HepG2 (cell line): ENCODE data around the gene FMNL2. TPM values are rescaled to one million over a fixed set of nuclear protein-coding genes. Genes with fewer than 3 reads are reported as not detected.
A peak's percentile ranks its signal among the peaks of the same experiment; 100 is the strongest.

Source experiments
- ATAC-seq: fragments of 200-7000 bp; cut with Tn5 transposase; 3 replicates; pipeline ENCODE4 v1.9.1; 2020; ENCODE audit warnings: mild to moderate bottlenecking, moderate library complexity
- BruUV-seq: library from RNA; stranded (reverse); fragments of 400-500 nt; replicated peaks from 2 replicates; lab custom pipeline; 2021; lab: Mats Ljungman, UMichigan
- CTCF ChIA-PET: fragments of 300-600 bp; formaldehyde crosslinking; extraction: SDS; loops from one replicate; lab custom pipeline; 2021; ENCODE audit warnings: low total read pairs, inconsistent platforms, low intra/inter-chr PET ratio; lab: Yijun Ruan, JAX
- POLR2A ChIA-PET: fragments of 350-600 bp; sonication (Branson Sonifier 250); formaldehyde crosslinking; loops from one replicate; lab custom pipeline; 2020; ENCODE audit warnings: antibody characterized with exemption, inconsistent platforms; lab: Yijun Ruan, JAX
- DNase-seq: peaks from one replicate; pipeline ENCODE4 v3.0.0-alpha.2; 2015; ENCODE audit warnings: low spot score
- FAIRE-seq: peaks from 3 replicates; lab custom pipeline; 2011; peaks lifted over from hg19 to GRCh38; lab: Jason Lieb, UNC
- H2AFZ ChIP-seq: one replicate; pipeline ENCODE4 v1.6.1; 2011; ENCODE audit warnings: low read length, inconsistent platforms
- H3K27ac ChIP-seq: fragments of 300-600 bp; 3 replicates; pipeline ENCODE4 v1.8.0; 2011; ENCODE audit warnings: mixed run types, mild to moderate bottlenecking, mixed read lengths, low read length, inconsistent platforms; ENCODE audit not compliant: insufficient read depth; ENCODE audit errors: extremely low read length
- H3K27me3 ChIP-seq, 2 experiments: fragments of 200-600 bp in 1 of 2; 2 replicates in 1 of 2; 3 replicates in 1 of 2; pipeline versions ENCODE4 v1.6.0 to v1.8.0; 2011; ENCODE audit warnings: low read length in 2 of 2, mild to moderate bottlenecking in 2 of 2, moderate library complexity in 2 of 2, inconsistent platforms in 1 of 2; ENCODE audit not compliant: insufficient read depth in 2 of 2, control insufficient read depth in 1 of 2
- H3K36me3 ChIP-seq, 2 experiments: fragments of 200-600 bp in 1 of 2; replicated peaks in 1 of 2; 2 replicates in 1 of 2; 3 replicates in 1 of 2; pipeline versions ENCODE4 v1.5.1 to v1.8.0; 2011; ENCODE audit warnings: low read length in 2 of 2, inconsistent platforms in 1 of 2; ENCODE audit not compliant: insufficient read depth in 2 of 2, control insufficient read depth in 1 of 2
- H3K4me1 ChIP-seq: 2 replicates; pipeline ENCODE4 v1.5.1; 2012; ENCODE audit warnings: low read length, inconsistent platforms; ENCODE audit not compliant: insufficient read depth
- H3K4me2 ChIP-seq: 2 replicates; pipeline ENCODE4 v1.6.0; 2011; ENCODE audit warnings: low read depth, low read length, inconsistent platforms
- H3K4me3 ChIP-seq, 3 experiments: fragments of 200-600 bp in 1 of 3; sonication (generic), shearing (Covaris generic) in 1 of 3; replicated peaks in 1 of 3; 2 replicates each; pipeline ENCODE4 v1.5.1; 2011 to 2016; ENCODE audit warnings: low read length in 3 of 3, inconsistent platforms in 2 of 3, low read depth in 2 of 3, mild to moderate bottlenecking in 2 of 3, control low read depth in 1 of 3, mixed read lengths in 1 of 3; ENCODE audit not compliant: insufficient read depth in 1 of 3
- H3K79me2 ChIP-seq: one replicate; pipeline ENCODE4 v1.6.1; 2011; ENCODE audit warnings: low read length, inconsistent platforms; ENCODE audit not compliant: insufficient read depth
- H3K9ac ChIP-seq: 2 replicates; pipeline ENCODE4 v1.6.0; 2011; ENCODE audit warnings: mild to moderate bottlenecking, low read depth, low read length, inconsistent platforms; ENCODE audit not compliant: insufficient read depth
- H3K9me3 ChIP-seq: 2 replicates; pipeline ENCODE4 v1.5.1; 2012; ENCODE audit warnings: mild to moderate bottlenecking, low read length
- H4K20me1 ChIP-seq: 2 replicates; pipeline ENCODE4 v1.6.0; 2011; ENCODE audit warnings: inconsistent platforms, mild to moderate bottlenecking, low read length, moderate library complexity; ENCODE audit not compliant: insufficient read depth
- ASH2L ChIP-seq: fragments of 300-600, 200-600 bp; sonication (generic); IDR thresholded peaks from 2 replicates; pipeline ENCODE4 v1.7.0; 2017; ENCODE audit warnings: low read depth, mild to moderate bottlenecking, moderate library complexity, mixed read lengths, low read length; ENCODE audit not compliant: insufficient read length
- DNMT1 ChIP-seq: sonication (generic); formaldehyde crosslinking; IDR thresholded peaks from 2 replicates; pipeline ENCODE4 v1.5.1; 2020; ENCODE audit warnings: mild to moderate bottlenecking, missing genetic modification reagents
- DNMT3B ChIP-seq: conservative IDR thresholded peaks from 2 replicates; pipeline ENCODE4 v1.6.1; 2016; ENCODE audit warnings: missing biosample characterization, control low read depth
- ETV5 ChIP-seq: IDR thresholded peaks from 2 replicates; pipeline ENCODE4 v1.6.1; 2018; ENCODE audit warnings: missing biosample characterization, missing genetic modification reagents, inconsistent platforms, borderline replicate concordance
- FOXP4 ChIP-seq: sonication (generic); formaldehyde crosslinking; IDR thresholded peaks from 2 replicates; pipeline ENCODE4 v1.4.0; 2020; ENCODE audit warnings: missing genetic modification reagents
- HMG20A ChIP-seq: IDR thresholded peaks from 2 replicates; pipeline ENCODE4 v1.6.1; 2016; ENCODE audit warnings: borderline replicate concordance
- HNRNPLL ChIP-seq: fragments of 200-400 bp; formaldehyde crosslinking; IDR thresholded peaks from 2 replicates; pipeline ENCODE4 v1.6.1; 2017; ENCODE audit warnings: mild to moderate bottlenecking, low read depth, low read length; ENCODE audit not compliant: poor library complexity, severe bottlenecking
- IRX3 ChIP-seq: sonication (generic); formaldehyde crosslinking; IDR thresholded peaks from 2 replicates; pipeline ENCODE4 v1.8.1; 2023; ENCODE audit warnings: mild to moderate bottlenecking, low read depth, missing genetic modification reagents, borderline replicate concordance
- KDM3A ChIP-seq: IDR thresholded peaks from 2 replicates; pipeline ENCODE4 v1.6.1; 2018; ENCODE audit warnings: low read depth, missing compliant biosample characterization
- NCOR1 ChIP-seq: fragments of 200-600 bp; sonication (generic); IDR thresholded peaks from 2 replicates; pipeline ENCODE4 v1.7.0; 2017; ENCODE audit warnings: antibody characterized with exemption, low read length, borderline replicate concordance
- PHF8 ChIP-seq: sonication (generic); formaldehyde crosslinking; IDR thresholded peaks from 2 replicates; pipeline ENCODE4 v1.5.0; 2020; ENCODE audit warnings: missing genetic modification reagents
- PLRG1 ChIP-seq: fragments of 450-650 bp; conservative IDR thresholded peaks from 2 replicates; pipeline ENCODE4 v1.6.1; 2016
- SALL1 ChIP-seq: sonication (generic); formaldehyde crosslinking; IDR thresholded peaks from 2 replicates; pipeline ENCODE4 v1.8.0; 2022; ENCODE audit warnings: mild to moderate bottlenecking, missing genetic modification reagents
- SMARCC2 ChIP-seq: fragments of 450-650 bp; IDR thresholded peaks from 2 replicates; pipeline ENCODE4 v1.6.1; 2017; ENCODE audit warnings: antibody characterized with exemption, mild to moderate bottlenecking
- SOX5 ChIP-seq: IDR thresholded peaks from 2 replicates; pipeline ENCODE4 v1.6.1; 2016; ENCODE audit warnings: borderline replicate concordance
- SSRP1 ChIP-seq: IDR thresholded peaks from 2 replicates; pipeline ENCODE4 v1.6.1; 2016; ENCODE audit warnings: control low read depth
- TEAD3 ChIP-seq: optimal IDR thresholded peaks from 2 replicates; pipeline ENCODE3; 2016; ENCODE audit warnings: borderline replicate concordance
- ZBTB21 ChIP-seq: sonication (generic); formaldehyde crosslinking; IDR thresholded peaks from 2 replicates; pipeline ENCODE4 v1.4.0; 2020; ENCODE audit warnings: missing genetic modification reagents
- ZNF331 ChIP-seq: sonication (generic); formaldehyde crosslinking; IDR thresholded peaks from 2 replicates; pipeline ENCODE4 v1.4.0; 2020; ENCODE audit warnings: missing genetic modification reagents
- ZNF446 ChIP-seq: sonication (generic); formaldehyde crosslinking; IDR thresholded peaks from 2 replicates; pipeline ENCODE4 v1.5.0; 2020; ENCODE audit warnings: mild to moderate bottlenecking, missing genetic modification reagents
- ZNF496 ChIP-seq: sonication (generic); formaldehyde crosslinking; IDR thresholded peaks from 2 replicates; pipeline ENCODE4 v1.8.1; 2023; ENCODE audit warnings: mild to moderate bottlenecking, moderate library complexity, missing genetic modification reagents; ENCODE audit not compliant: insufficient replicate concordance
- ZNF543 ChIP-seq: sonication (generic); formaldehyde crosslinking; IDR thresholded peaks from 2 replicates; pipeline ENCODE4 v1.4.0; 2020; ENCODE audit warnings: mild to moderate bottlenecking, missing genetic modification reagents
- ZNF558 ChIP-seq: sonication (generic); formaldehyde crosslinking; IDR thresholded peaks from 2 replicates; pipeline ENCODE4 v1.9.0; 2022; ENCODE audit warnings: mild to moderate bottlenecking, missing genetic modification reagents, borderline replicate concordance
- ZNF7 ChIP-seq: IDR thresholded peaks from 2 replicates; pipeline ENCODE4 v1.6.1; 2016; ENCODE audit warnings: missing biosample characterization, missing genetic modification reagents
- ZNF737 ChIP-seq: sonication (generic); formaldehyde crosslinking; IDR thresholded peaks from 2 replicates; pipeline ENCODE4 v1.5.0; 2020; ENCODE audit warnings: missing genetic modification reagents, mild to moderate bottlenecking, borderline replicate concordance
- WGBS: methylation state at CpG from one replicate; pipeline ENCODE4 v1.1.6; 2017; ENCODE audit warnings: low lambda C conversion rate; 5-methylcytosine and 5-hydroxymethylcytosine counted together
- in situ Hi-C: cut with HindIII; loops from 2 replicates; pipeline ENCODE4 v1.10.0; 2017; ENCODE audit warnings: low pct_unique_long_range_greater_than_20kb; ENCODE audit not compliant: extremely low pct_ligation_motif_present
- intact Hi-C: fragments of 100-400 bp; cut with micrococcal nuclease; formaldehyde crosslinking; loops from one replicate; pipeline ENCODE4 v1.10.0; 2022; ENCODE audit not compliant: unreplicated experiment
- polyA plus RNA-seq, 8 experiments: library from polyadenylated mRNA; depleted of rRNA in 3 of 8; stranded (reverse) in 7 of 8; unstranded in 1 of 8; fragments of >200 nt; fragmentation: Illumina TruSeq in 4 of 8; extraction: Trizol in 4 of 8; gene quantifications; 2 replicates each; pipeline versions ENCODE4 v1.2.1 to v1.2.3, GENCODE V29; 2011 to 2016; ENCODE audit warnings: low read depth in 4 of 8, missing spikeins in 1 of 8, mixed read lengths in 1 of 8; ENCODE audit not compliant: insufficient read depth in 1 of 8
- total RNA-seq, 5 experiments: library from RNA; depleted of rRNA; stranded (reverse); fragments of >200 nt; fragmentation: Illumina TruSeq; extraction: Trizol; gene quantifications; 2 replicates each; pipeline ENCODE4 v1.2.3, GENCODE V29; 2016; ENCODE audit warnings: low read depth in 1 of 5

FMNL2 gene
- total and polyA plus RNA-seq, 2 of the 13 experiments (the other 11 are each of a cell fraction or from before 2014, with no cell fraction given), result 66.5 to 67.7 TPM

GRCh38 chr2:152542995-152543481 lies 208.1 kb downstream of the FMNL2 start:
- ATAC-seq (peak; percentile 75), DNase-seq (peak; percentile 94), FAIRE-seq (no peak)
- ChIA-PET CTCF (no interaction called here), POLR2A (interaction anchor here (1.0 to 1.8 kb wide), 2 partner anchors 57 to 133 kb away, joined by 5 read pairs; no protein-coding TSS in a partner anchor)
- Histone ChIP-seq H3K4me1 (peaks cover 30% of the 10 kb centered on the region), H3K9ac (no peak overlapping the region; the same call in 1 of the 2 replicates), H2AFZ (no peak overlapping the region), H3K9me3 (no peaks in the 10 kb centered on the region), H3K27ac (peak overlapping the region; percentile 44), H3K36me3 (peaks cover 25 to 47% of the 10 kb centered on the region in 2 experiments), H3K27me3 (no peaks in the 10 kb centered on the region), H3K4me3 (no peak overlapping the region), H3K79me2 (peaks cover 21% of the 10 kb centered on the region), H4K20me1 (no peaks in the 10 kb centered on the region), H3K4me2 (no peak overlapping the region)
- 63% methylated on average over 4 of the region's 4 CpGs for WGBS
- in situ Hi-C loops, result no loop called here
- intact Hi-C loops, result no loop called here
- BruUV-seq, result no TSS peak
- no peak for TF ChIP-seq DNMT1 (CRISPR knock-in tag)
- peak; percentile 43; the same call in 1 of the 2 replicates for TF ChIP-seq SALL1 (CRISPR knock-in tag)
- TF ChIP-seq PHF8 (CRISPR knock-in tag), result no peak
- no peak for TF ChIP-seq ZNF737 (CRISPR knock-in tag)
- TF ChIP-seq ZNF446 (CRISPR knock-in tag), result no peak
- 0 out of 2 replicates have a peak, but pooled peaks have one; percentile 36 for TF ChIP-seq ZNF331
- no peak for TF ChIP-seq FOXP4 (CRISPR knock-in tag)
- no peak for TF ChIP-seq ZNF558 (CRISPR knock-in tag)
- TF ChIP-seq HMG20A (CRISPR knock-in tag), result no peak
- no peak for TF ChIP-seq IRX3 (CRISPR knock-in tag)
- no peak for TF ChIP-seq HNRNPLL
- TF ChIP-seq ZNF543 (CRISPR knock-in tag), result no peak
- TF ChIP-seq KDM3A (CRISPR knock-in tag), result no peak
- TF ChIP-seq PLRG1, result no peak
- TF ChIP-seq DNMT3B (CRISPR knock-in tag), result 0 out of 2 replicates have a peak, but pooled peaks have one; percentile 6
- no peak for TF ChIP-seq ZNF496 (CRISPR knock-in tag)
- no peak for TF ChIP-seq NCOR1
- no peak for TF ChIP-seq SMARCC2
- TF ChIP-seq SSRP1, result no peak; the same call in 1 of the 2 replicates
- TF ChIP-seq SOX5 (CRISPR knock-in tag), result 0 out of 2 replicates have a peak, but pooled peaks have one; percentile 64
- no peak for TF ChIP-seq ZNF7 (CRISPR knock-in tag)
- peak; percentile 32 for TF ChIP-seq ASH2L
- TF ChIP-seq ZBTB21, result peak; percentile 67; the same call in 1 of the 2 replicates
- TF ChIP-seq ETV5, result peak; percentile 66; the same call in 1 of the 2 replicates
- TF ChIP-seq TEAD3 (CRISPR knock-in tag), result peak; percentile 82
